Gastrocnemius medialis (tissue), 4 donors: ENCODE measurements around the gene MAN2A1.

Source experiments
- CTCF ChIP-seq, 5 experiments: fragments of 450-650 bp in 3 of 5; fragments of 200-600 bp in 2 of 5; sonication (generic) in 2 of 5; IDR thresholded peaks in 4 of 5; conservative IDR thresholded peaks in 1 of 5; 1 replicate in 4 of 5; 2 replicates in 1 of 5; pipeline ENCODE4 v1.5.1; 2016 to 2019; ENCODE audit warnings: antibody characterized with exemption in 5 of 5, mild to moderate bottlenecking in 3 of 5, moderate library complexity in 3 of 5
- POLR2A ChIP-seq, 2 donors: fragments of 450-650 bp; IDR thresholded peaks; one replicate each; pipeline ENCODE4 v1.6.1; 2017; ENCODE audit warnings: antibody characterized with exemption in 2 of 2, mild to moderate bottlenecking in 2 of 2, moderate library complexity in 2 of 2

- TF ChIP-seq POLR2A (IDR thresholded peaks at IDR 0.05) (no peak), CTCF (IDR thresholded peaks at IDR 0.05 in 4 of 5, conservative IDR thresholded peaks at IDR 0.05 in 1 of 5) (no peak)
These were observed 209.4 kb downstream of the MAN2A1 start for GRCh38 chr5:109899163-109899535.
